HG03457 (cell line): ENCODE results near the gene PARM1.

Experiments
- ATAC-seq: cut with Tn5 transposase; IDR thresholded peaks from one replicate; pipeline ENCODE4 v1.9.1; 2021; ENCODE audit warnings: moderate number of reproducible peaks; ENCODE audit not compliant: unreplicated experiment

Gene PARM1

DNA sequence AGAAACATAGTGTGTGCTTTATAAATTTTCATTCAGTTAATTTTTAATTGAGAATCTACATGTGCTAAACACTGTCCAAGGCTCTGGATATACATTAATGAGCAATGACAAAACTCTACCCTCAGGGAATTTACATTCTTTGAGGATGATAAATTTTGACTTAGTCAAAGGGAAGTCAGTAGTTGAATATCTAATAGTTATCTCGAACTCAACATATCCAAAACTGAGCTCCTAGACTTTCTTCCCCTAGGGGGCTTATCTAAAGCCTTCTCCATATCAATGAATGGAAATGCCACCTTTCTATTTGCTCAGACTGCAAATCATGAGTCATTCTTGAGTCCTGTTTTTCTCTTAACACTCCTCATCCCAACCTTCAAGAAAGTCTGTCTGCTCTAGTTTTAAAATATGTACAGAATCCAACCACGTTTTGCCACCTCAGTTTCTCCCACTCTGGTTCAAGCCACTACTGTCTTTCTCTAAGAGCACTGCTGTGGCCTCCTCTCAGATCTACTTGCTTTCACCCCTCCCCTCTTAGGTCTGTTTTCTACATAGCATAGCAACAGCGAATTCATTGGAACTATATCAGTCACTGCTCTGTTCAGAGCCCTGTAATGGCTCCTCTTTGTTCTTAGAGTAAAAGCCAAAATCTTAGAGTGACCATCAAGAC is 9.5 kb downstream of the PARM1 start:
- no peak for ATAC-seq

DNA sequence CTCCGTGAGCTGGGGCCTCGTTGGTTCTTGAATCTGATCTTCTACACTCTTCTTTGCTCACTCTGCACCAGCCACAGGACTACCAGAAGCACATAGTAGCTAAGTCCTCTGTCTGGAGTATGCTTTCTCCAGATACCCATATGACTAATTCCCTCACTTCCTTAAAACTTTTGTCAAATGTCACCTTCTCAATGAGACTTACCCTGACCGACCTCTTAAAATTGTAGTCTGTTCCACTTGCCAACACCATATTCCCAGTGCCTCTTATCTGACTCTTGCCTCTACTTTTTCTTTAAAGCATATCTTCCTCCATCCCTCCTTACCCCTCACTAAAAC is 10.0 kb downstream of the PARM1 start:
- no peak for ATAC-seq

DNA sequence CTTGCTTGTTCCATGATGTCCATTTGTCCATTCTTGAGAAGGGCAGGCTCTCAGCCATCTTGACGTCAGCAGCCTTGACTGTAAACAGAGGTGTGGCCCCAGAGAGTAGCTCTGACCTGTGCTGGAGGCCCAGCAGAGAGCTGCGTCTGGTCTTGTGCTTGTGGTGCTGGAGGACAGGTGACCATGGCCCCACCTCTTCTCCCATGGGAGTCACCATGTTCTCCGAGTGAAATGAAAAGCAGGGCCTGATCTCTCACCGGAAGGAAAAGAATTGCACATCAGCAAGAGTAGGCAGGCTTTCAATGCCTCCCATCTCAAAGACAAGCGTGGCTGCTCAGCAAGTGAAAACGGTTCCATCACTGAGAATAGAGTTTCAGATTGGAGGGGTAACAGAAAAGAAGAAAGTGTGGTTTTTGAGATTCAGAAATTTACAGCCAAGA is 11.5 kb downstream of the PARM1 start:
- no peak for ATAC-seq

DNA sequence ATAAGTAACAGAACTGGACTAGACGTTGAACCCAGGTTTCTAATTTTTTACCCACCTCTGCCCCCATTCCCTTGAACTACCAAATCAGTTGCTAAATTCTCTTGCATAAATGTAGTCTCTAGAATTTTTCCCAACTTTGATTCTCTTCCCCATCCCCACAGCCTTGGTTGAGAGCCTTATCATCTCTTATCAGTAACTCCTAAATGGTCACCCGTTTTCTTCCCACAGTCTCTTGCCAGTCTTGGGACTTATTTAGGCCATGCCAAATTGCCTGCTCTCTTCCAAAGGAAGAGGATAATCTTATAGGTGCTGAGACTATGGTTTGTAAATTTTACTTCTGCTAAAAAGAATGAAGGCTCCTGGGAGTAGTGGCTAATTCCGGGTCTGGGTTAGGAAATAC is 13.3 kb downstream of the PARM1 start:
- no peak for ATAC-seq

DNA sequence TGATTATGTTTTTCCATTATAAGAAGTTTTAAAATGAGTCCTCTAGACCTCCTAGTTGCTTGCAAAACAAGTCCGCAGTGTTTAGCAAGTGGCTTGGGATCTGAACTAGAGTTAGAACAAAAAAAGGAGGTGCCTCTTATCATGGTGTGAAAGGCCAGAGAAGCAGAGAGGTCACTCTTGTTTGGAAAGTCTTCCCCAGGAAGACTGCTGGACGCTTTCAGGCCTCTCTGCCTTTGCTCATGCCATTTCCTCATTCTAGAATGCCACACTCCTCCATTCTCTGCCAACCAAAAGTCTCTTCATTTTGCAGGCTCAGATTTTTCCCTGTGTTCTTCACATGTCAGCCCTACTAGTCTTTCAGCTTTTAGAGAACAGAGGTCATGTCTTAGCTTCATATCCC is 14.9 kb downstream of the PARM1 start:
- ATAC-seq: no peak

DNA sequence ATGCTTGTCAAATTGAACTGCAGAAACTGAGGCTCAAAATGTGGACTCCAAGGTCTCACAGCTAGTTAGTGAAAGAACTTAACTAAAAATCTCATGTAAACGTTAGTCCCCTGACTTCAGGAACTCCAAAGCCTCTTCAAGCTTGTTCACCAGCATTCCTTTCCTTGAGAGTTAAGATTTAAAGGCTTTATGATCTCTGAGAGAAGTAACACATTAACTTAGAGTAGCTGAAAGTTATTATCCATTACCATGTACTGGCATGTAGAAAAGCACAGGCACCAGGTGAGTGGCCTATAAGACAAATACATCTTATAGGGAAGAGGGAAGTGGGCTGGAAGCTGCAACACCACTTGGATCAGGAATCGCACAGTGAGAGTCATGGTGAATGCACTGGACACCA is 15.3 kb downstream of the PARM1 start:
- no peak for ATAC-seq

DNA sequence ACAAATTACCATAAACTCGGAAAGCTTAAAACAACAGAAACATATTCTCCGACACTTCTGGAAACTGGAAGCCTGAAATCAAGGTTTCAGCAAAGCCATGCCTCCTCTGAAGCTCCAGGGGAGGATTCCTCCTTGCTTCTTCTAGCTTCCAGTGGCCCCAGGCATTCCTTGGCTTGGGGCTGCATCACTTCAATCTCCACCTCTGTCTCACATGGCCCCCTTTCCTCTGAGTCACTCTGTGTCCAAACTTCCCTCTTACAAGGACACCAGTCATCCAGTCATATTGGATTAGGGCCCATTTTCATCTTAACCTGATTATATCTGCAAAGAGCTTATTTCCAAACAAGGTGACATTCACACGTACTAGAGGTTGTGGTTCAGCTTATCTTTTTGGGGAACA is 17.3 kb downstream of the PARM1 start:
- ATAC-seq: no peak

DNA sequence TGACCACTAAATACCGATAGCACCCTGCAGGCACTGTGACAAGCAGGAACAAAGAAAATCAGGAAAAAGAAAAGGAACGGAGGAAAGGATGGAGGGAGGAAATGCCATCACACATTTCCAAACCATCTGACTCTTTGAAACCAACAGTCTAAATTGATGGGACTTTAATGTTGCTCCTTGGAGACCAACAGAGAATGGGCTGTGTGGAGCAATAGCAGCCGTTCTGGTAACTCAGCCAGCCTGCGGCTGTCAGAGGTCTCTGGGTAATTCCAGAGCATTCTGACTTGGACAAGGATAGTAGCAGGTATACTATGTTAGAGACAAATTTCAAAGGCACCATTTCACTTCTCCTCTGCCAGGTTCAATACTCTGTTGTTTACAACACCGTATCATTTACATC is 18.0 kb downstream of the PARM1 start:
- ATAC-seq: no peak

DNA sequence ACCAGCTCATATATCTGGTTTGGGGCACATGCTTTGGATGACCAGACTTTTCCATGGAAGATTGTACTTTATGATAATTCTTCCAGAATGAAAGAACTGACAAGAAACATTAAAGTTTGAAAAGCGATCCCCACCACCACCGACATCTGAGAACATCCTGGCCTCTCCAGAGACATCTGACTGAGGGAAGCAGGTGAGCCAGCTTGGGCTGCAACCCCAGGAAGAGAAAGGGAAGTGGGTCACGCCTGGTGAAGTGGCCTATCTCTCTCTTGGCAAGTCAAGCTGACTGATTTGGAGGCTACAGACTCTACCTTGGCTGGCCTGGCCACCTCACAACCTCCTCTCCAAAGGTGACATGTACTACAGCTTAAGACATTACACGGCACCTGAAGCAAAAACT is 20.7 kb downstream of the PARM1 start:
- ATAC-seq: no peak

DNA sequence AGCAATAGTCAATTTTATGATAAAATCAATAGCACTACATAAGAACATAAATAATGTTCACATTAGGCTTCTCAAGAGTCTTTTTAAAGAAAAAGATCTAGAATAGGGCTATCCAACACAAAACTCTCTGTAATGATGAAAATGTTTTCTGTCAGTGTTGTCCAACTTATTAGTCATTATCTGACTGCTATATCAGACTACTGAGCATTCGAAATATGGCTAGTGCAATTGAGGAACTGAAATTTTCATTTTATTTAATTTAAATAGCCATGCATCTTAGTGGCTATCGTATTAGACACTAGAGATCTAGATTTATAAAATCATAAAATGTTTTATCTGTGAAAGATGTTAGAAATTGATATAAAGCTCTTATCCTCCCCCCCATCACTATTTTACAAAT is 26.0 kb downstream of the PARM1 start:
- ATAC-seq: no peak

DNA sequence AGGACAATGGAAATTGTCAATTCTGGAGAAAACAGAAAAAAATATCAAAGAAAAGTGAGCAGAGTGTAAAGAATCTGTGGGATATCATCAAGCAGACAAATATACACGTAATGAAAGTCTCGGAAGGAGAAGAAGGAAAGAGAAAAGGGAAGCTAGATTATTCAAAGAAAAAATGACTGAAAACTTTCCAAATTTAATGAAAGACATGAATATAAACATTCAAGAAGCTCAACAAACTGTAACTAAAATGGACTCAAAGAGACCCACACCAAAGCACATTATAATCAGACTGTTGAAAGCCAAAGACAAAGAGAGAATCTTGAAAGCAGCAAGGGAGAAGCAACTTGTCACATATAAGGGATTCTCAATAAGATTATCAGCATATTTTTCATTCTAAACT is 28.3 kb downstream of the PARM1 start:
- ATAC-seq: no peak

DNA sequence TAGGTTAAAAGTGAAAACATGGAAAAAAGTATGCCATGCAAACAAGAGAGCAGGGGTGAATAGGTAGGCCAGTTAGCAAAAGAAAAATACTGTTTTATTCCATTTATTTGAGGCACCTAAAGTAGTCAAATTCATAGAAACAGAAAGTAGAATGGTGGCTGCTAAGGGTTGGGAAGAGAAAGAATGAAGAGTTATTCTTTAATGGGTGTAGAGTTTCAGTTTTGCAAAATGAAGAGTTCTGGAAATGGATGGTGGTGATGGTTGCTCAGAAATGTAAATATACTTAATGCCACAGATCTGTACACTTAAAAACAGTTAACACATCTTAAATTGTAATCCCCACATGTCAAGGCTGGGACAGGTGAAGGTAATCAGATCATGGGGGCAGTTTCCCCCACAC is 29.7 kb downstream of the PARM1 start:
- no peak for ATAC-seq

DNA sequence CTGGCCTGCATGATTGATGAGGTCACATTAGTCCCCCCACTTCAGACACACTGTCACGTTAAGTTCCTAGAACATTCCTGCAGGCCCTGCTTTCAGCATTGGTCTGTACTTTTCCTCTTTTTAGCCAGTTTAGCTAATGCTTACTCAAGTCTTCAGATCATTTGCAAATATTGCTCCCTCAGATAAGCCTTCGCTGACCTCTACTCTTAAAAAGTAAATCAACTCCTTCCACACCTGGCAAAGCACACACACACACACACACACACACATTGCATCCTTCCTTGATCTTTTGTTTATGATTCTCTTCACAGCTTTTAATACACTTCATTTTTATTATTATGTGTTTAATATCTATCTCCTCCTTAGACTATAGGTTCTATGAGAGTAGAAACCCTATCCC is 31.4 kb downstream of the PARM1 start:
- no peak for ATAC-seq

DNA sequence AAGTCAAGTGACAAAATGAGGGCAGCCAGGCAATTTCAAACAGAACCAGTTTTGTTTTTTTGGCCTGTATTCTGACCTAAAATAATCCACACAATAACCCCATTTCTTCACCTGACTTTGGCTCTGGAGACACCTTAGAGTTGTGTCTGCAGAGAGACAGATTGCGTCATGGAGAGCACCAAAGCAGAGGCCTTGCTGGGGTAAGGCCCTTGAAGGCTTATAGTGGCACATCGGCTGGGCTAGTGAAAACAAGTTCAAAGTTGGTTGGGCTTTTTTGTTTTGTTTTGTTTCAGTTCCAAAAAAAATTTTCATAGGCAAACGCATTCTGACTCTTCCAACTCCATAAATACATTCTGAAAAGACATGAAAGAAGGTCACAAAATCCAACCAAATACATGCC is 34.4 kb downstream of the PARM1 start:
- ATAC-seq: no peak

DNA sequence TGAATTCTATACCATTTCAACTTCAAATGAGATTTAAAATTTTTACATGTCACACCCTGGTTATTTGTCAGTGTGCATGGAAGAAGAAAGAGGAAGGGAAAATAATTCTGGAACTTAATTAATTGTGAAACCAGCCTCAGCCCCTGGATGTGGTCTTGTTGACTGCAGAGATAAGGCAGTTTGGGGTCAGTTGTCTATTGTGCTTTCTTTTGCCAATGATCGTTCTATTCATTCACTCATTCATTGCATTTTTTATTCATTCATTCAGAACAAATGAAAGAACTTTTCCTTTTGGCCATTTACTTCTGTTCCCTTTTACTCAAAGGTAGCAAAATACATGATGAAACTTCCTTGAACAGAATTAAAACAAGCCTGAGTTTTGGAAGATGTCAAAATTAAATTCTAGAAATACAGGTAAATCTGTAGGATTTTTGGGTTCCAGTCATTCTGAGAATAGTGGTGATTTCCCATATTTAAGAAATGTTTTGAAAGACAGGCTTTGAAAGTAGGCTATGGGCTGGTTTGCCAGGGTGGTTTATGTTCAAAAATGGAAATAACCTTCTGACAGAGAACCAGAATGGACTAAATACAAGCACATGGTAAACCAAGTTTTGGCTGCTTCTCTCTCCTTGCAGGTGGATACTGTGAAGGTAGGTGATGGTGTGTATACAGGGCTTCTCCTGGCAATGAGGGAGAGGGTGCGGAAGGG is 35.7 kb downstream of the PARM1 start:
- ATAC-seq: peak; percentile 78

DNA sequence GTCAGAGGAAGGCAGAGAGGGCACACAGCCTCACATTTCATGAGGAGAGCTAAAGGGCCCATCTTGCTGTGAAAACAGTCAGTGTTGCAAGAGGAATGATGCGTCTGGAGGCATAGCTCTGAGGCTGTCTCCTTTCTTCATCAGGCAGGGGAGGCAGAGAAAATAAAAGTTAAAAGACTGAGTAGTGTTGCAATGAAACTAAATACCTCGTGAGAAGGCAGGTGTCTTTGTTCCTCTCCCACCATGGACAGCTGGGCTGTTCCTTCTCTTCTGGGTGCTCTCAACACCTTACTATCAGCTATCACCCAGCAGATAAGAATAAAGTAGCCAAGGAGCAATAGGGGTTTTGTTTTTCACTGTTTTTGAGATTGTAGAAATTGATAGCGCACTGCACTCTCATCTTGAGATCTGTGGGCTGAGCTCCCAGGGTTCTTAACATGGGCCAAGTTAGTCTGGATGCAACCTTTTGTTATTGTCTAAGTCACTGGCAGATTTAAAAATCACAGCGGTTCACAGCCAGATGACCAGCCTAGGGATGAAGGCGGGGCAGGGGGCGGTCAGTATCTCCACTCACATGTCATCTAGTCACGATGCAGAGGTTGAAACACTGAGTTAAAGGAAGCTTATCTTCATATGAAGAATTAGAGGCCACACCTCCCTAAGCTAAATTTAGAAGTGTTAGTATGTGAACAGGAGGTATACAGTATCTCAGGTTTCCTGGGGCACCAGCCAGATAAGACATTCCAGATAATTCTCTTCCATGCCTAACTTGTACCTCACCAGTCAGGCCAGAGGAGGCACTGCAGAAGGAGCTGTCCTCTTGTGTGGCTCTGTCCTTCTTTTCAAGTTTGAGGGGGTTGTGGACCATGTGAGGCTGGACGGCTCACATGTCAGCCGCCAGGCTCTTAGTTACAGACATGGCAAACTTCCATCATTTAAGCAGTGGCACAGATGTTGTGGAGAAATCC is 36.9 kb downstream of the PARM1 start:
- ATAC-seq: no peak

DNA sequence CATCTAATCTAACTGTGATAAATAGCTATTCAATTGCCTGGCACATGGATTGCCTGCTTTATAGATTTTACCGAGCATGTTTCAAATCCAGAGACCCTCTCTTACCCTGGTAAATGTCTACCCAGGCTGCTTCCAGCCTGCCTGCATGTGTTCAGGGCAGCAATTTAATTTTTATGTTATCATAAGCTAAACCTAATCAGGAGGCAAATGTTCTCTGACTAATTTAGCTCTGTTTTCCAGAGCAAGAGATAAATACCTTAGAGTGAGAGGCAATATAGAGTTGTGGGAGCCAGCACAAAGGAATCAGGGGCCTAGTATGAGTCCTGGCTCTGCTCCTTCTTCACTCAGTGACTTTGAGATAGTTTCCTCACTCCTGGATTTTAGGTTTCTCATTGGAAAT is 37.7 kb downstream of the PARM1 start:
- ATAC-seq: no peak

DNA sequence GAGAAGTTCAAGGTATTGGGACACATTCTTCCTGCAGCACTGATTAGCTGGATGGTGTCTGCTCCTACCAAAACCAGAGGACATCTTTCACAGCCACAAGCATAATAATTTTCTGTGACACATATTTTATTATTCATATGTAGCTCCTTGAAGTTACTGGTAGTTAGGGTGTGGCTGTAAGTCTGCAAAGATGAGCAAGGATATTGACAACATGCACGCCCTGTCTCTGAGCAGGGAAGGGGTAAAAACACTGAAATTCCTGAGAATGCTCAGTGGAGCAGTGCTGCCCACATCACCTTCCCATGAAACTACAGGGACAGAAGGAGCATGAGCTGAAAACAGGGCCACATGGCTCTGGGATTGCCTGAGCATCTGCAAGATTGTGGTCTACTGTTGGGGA is 38.9 kb downstream of the PARM1 start:
- no peak for ATAC-seq

DNA sequence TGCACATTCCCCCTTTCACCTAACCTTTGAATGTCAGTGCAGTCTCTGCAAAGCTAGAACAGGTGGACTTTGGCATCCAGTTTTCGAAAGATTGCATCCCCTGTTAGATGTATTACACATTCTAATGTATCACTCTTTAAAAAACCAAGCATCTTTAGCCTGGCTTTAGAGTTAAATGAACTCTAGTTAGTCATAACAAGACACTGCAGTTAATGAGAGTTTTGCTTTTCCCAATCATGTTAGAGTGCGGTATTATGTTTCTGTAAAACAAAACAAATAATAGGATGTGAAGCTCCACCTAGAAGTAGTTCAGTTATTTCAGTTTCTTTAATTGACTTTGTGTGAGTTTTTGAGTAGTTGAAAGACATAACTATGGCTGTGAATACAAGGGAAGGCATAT is 42.2 kb downstream of the PARM1 start:
- no peak for ATAC-seq

DNA sequence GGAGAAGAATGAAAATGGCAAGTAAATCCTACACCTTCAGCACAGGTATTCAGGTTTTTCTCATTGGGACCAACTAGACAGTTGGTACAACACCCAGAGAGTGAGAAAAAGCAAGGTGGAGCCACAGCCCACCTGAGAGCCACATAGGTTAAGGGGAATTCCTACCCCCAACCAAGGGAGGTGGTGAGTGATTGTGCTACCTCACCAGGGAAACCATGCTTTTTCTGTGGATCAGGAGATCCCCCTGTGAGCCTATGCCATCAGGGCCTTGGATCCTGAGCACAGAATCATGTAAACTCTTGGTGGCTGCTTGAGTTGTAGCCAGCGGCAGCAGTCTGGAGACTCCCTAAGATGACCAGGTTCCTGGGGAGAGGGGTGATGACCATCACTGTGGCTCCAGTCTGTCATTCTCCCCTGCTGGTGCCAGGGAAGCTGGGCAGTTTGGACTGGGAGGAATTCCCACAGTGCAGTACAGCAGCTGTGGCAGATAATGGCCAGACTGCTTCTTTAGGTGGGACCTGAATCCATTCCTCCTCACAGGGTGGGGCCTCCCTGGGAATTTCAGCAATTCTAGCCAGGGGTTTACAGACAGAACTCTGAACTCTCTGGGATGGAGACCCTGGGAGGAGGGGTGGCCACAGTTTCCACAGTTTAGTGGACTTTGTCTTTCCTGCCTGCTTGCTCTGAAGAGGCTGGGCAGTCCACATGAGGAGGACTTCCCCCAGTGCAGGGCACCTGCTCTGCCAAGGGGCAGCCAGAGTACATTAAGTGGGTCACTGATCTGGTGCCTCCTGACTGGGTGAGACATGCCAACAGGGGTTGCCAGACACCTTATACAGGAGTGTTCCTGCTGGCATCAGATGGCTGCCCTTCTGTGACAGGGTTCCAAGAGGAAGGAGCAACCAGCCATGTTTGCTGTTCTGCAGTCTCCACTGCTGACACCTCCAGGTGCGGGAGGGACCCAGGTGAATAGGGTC is 43.2 kb downstream of the PARM1 start:
- ATAC-seq: no peak
